Left ventricle myocardium inferior (tissue), 1 donor: ENCODE results near the gene SHB. TPM values are rescaled to one million over a fixed set of nuclear protein-coding genes. Genes with fewer than 3 reads are reported as not detected.

Experiments used
- DNase-seq: peaks from one replicate; pipeline ENCODE4 v3.0.0-alpha.2; 2020
- H3K27ac ChIP-seq: fragments of 200-600 bp; replicated peaks from 2 replicates; pipeline ENCODE4 v1.8.0; 2021
- H3K27me3 ChIP-seq: fragments of 200-600 bp; 2 replicates; pipeline ENCODE4 v1.8.0; 2021; ENCODE audit warnings: low read depth
- H3K36me3 ChIP-seq: fragments of 200-600 bp; 2 replicates; pipeline ENCODE4 v1.8.0; 2021
- H3K4me1 ChIP-seq: fragments of 200-600 bp; 2 replicates; pipeline ENCODE4 v1.8.0; 2021
- H3K4me3 ChIP-seq: fragments of 200-600 bp; 2 replicates; pipeline ENCODE4 v1.8.0; 2021; ENCODE audit warnings: mild to moderate bottlenecking, moderate library complexity
- H3K9me3 ChIP-seq: fragments of 200-600 bp; replicated peaks from 2 replicates; pipeline ENCODE4 v1.8.0; 2021
- CTCF ChIP-seq: fragments of 200-600 bp; IDR thresholded peaks from 2 replicates; pipeline ENCODE4 v1.8.0; 2021; ENCODE audit warnings: antibody characterized with exemption, mild to moderate bottlenecking, borderline replicate concordance
- intact Hi-C: fragments of 100-400 bp; cut with micrococcal nuclease; formaldehyde crosslinking; loops from one replicate; pipeline ENCODE4 v1.11.0; 2022
- total RNA-seq: library from RNA; stranded (reverse); fragmentation: NEBNext Ultra II Directional; extraction: Animal tissue kit (Norgen Biotek cat#: 25700); gene quantifications from one replicate; pipeline ENCODE4 v1.2.1, GENCODE V29; 2021
- donor health status: DM: no; HTN: yes; CAD: no; lungs with severe emphysema.

The SHB gene
- total RNA-seq, 1 donor from 2014 or later, result 19.4 TPM

GRCh38 chr9:37972351-37972848 lies 96.6 kb downstream of the SHB start:
- H3K27me3 ChIP-seq, result no peaks in the 10 kb centered on the region
- H3K27ac ChIP-seq, result no peak overlapping the region
- peaks cover 46% of the 10 kb centered on the region for H3K4me1 ChIP-seq
- DNase-seq, result no peak
- no peaks in the 10 kb centered on the region for H3K9me3 ChIP-seq
- no peak overlapping the region for H3K4me3 ChIP-seq
- peaks cover 15% of the 10 kb centered on the region for H3K36me3 ChIP-seq
- no peak for TF ChIP-seq CTCF
- intact Hi-C loops, result no loop called here

- intact Hi-C loops, result no loop called here
- H3K27me3 ChIP-seq, result no peaks in the 10 kb centered on the region
- H3K4me1 ChIP-seq, result peaks cover 43% of the 10 kb centered on the region
- no peak overlapping the region for H3K27ac ChIP-seq
- H3K9me3 ChIP-seq, result no peaks in the 10 kb centered on the region
- no peak for TF ChIP-seq CTCF
- H3K36me3 ChIP-seq, result peaks cover 15% of the 10 kb centered on the region
- DNase-seq, result no peak
- no peak overlapping the region for H3K4me3 ChIP-seq
These were observed 97.3 kb downstream of the SHB start for GRCh38 chr9:37971691-37972090.

GRCh38 chr9:37971108-37971459 lies 97.9 kb downstream of the SHB start:
- DNase-seq, result no peak
- H3K4me3 ChIP-seq, result no peak overlapping the region
- intact Hi-C loops, result no loop called here
- H3K36me3 ChIP-seq, result peaks cover 15% of the 10 kb centered on the region
- TF ChIP-seq CTCF, result no peak
- no peaks in the 10 kb centered on the region for H3K9me3 ChIP-seq
- H3K27ac ChIP-seq, result no peak overlapping the region
- peaks cover 41% of the 10 kb centered on the region for H3K4me1 ChIP-seq
- no peaks in the 10 kb centered on the region for H3K27me3 ChIP-seq

- TF ChIP-seq CTCF, result no peak
- peaks cover 41% of the 10 kb centered on the region for H3K4me1 ChIP-seq
- peaks cover 15% of the 10 kb centered on the region for H3K36me3 ChIP-seq
- no peak overlapping the region for H3K4me3 ChIP-seq
- intact Hi-C loops, result no loop called here
- H3K9me3 ChIP-seq, result no peaks in the 10 kb centered on the region
- DNase-seq, result no peak
- no peak overlapping the region for H3K27ac ChIP-seq
- H3K27me3 ChIP-seq, result no peaks in the 10 kb centered on the region
These were observed 98.5 kb downstream of the SHB start for GRCh38 chr9:37970301-37971107.

GRCh38 chr9:37969558-37970300 lies 99.3 kb downstream of the SHB start:
- no peak for TF ChIP-seq CTCF
- peaks cover 45% of the 10 kb centered on the region for H3K4me1 ChIP-seq
- DNase-seq, result no peak
- no peak overlapping the region for H3K27ac ChIP-seq
- H3K4me3 ChIP-seq, result no peak overlapping the region
- intact Hi-C loops, result no loop called here
- no peaks in the 10 kb centered on the region for H3K9me3 ChIP-seq
- H3K27me3 ChIP-seq, result no peaks in the 10 kb centered on the region
- H3K36me3 ChIP-seq, result peaks cover 15% of the 10 kb centered on the region
